GM23338 (cell line): Measurements from ENCODE around the gene CACNA1C.

Experiments used
- CREB1 ChIP-seq: fragments of 250-450 bp; sonication (Bioruptor Pico); IDR thresholded peaks from 2 replicates; pipeline ENCODE4 v1.5.0; 2020; ENCODE audit warnings: low read depth, mild to moderate bottlenecking, moderate library complexity
- CTCF ChIP-seq, 2 experiments: fragments of 200-600 bp in 1 of 2; sonication (generic) in 1 of 2; conservative IDR thresholded peaks; 2 replicates each; pipeline versions ENCODE4 v1.5.1 to v1.6.1; 2016 to 2017; ENCODE audit warnings: antibody characterized with exemption in 2 of 2, low read depth in 2 of 2, mild to moderate bottlenecking in 2 of 2, moderate library complexity in 1 of 2
- EZH2 ChIP-seq: fragments of 200-600 bp; sonication (generic); IDR thresholded peaks from one replicate; pipeline ENCODE4 v1.8.0; 2017; ENCODE audit warnings: antibody characterized with exemption, mild to moderate bottlenecking, low read depth; ENCODE audit not compliant: unreplicated experiment
- EZH2phosphoT487 ChIP-seq: fragments of 200-600 bp; sonication (generic); IDR thresholded peaks from one replicate; pipeline ENCODE4 v1.8.1; 2018; ENCODE audit warnings: antibody characterized with exemption; ENCODE audit not compliant: unreplicated experiment
- JUNB ChIP-seq: IDR thresholded peaks from one replicate; pipeline ENCODE4 v1.6.1; 2016; ENCODE audit warnings: antibody characterized with exemption; ENCODE audit not compliant: unreplicated experiment
- NANOG ChIP-seq: IDR thresholded peaks from 2 replicates; pipeline ENCODE4 v1.6.1; 2016; ENCODE audit warnings: antibody characterized with exemption, borderline replicate concordance
- POLR2AphosphoS5 ChIP-seq: IDR thresholded peaks from 2 replicates; pipeline ENCODE4 v1.6.1; 2016; ENCODE audit warnings: antibody characterized with exemption, low read depth
- REST ChIP-seq: IDR thresholded peaks from one replicate; pipeline ENCODE4 v1.6.1; 2018; ENCODE audit warnings: antibody characterized with exemption; ENCODE audit not compliant: unreplicated experiment
- ZNF114 ChIP-seq: fragments of 250-450 bp; sonication (Bioruptor Pico); IDR thresholded peaks from 2 replicates; pipeline ENCODE4 v1.5.0; 2020; ENCODE audit warnings: mild to moderate bottlenecking, moderate library complexity
- ZNF331 ChIP-seq: fragments of 250-450 bp; sonication (Bioruptor Pico); IDR thresholded peaks from 2 replicates; pipeline ENCODE4 v1.5.0; 2020; ENCODE audit warnings: low read depth, mild to moderate bottlenecking, moderate library complexity
- ZNF462 ChIP-seq: fragments of 250-450 bp; sonication (Bioruptor Pico); IDR thresholded peaks from 2 replicates; pipeline ENCODE4 v1.5.0; 2020; ENCODE audit warnings: mild to moderate bottlenecking, moderate library complexity
- TF ChIP-seq, protein P1 (sequence below): IDR thresholded peaks from 2 replicates; pipeline ENCODE4 v1.6.1; 2016; ENCODE audit warnings: antibody characterized with exemption

DNA sequence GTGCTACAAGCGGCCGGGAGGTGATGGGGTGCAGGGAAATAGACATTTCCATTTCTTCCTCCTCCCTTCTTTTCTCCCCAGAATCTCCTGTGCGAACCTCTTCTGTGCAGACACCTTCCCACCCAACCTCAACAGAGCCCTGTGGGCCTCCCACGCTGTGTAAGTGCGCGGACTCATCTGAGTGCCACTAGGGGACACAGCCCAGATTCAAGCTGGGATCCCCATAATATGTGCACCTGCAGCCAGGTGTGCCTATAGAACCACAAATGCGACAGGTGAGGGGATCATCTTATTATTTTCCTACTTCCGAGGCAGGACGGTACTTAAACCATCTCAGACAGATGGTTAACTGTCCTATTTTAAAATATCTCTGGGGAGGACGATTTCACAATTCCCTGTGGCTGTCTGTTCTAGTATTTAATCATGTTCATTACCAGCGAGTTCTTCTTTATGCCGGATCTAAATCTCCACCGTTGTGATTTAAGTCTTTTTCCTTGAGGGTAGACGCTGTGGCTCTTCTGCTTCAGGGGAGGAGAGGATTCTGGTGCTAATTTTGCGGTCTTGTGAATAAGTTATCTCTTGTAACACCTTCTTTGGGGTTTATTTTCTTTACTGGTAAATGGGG lies 17.2 kb upstream of the CACNA1C start:
- TF ChIP-seq REST (no peak), ZNF114 (CRISPR knock-in tag) (no peak), CTCF (conservative IDR thresholded peaks at IDR 0.05; ENCODE audit: low read depth in 2 of 2) (no peak), EZH2 (no peak), EZH2phosphoT487 (no peak), ZNF462 (CRISPR knock-in tag) (no peak), POLR2AphosphoS5 (no peak), ZNF331 (no peak), CREB1 (CRISPR knock-in tag) (no peak), NANOG (no peak), JUNB (no peak)
- TF ChIP-seq, protein P1, sequence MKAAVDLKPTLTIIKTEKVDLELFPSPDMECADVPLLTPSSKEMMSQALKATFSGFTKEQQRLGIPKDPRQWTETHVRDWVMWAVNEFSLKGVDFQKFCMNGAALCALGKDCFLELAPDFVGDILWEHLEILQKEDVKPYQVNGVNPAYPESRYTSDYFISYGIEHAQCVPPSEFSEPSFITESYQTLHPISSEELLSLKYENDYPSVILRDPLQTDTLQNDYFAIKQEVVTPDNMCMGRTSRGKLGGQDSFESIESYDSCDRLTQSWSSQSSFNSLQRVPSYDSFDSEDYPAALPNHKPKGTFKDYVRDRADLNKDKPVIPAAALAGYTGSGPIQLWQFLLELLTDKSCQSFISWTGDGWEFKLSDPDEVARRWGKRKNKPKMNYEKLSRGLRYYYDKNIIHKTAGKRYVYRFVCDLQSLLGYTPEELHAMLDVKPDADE = no peak
